H9 (cell line): ENCODE data around the gene CCSER1. TPM values are rescaled to one million over a fixed set of nuclear protein-coding genes. Genes with fewer than 3 reads are reported as not detected.

ENCODE experiments used
- DNase-seq: peaks from one replicate; pipeline ENCODE4 v3.0.0-alpha.2; 2017
- H2AFZ ChIP-seq: one replicate; pipeline ENCODE4 v1.6.1; 2013; ENCODE audit warnings: mild to moderate bottlenecking, low read length, control low read depth, moderate library complexity
- H2AK5ac ChIP-seq: 2 replicates; pipeline ENCODE4 v1.6.1; 2013; ENCODE audit warnings: low read length, control low read depth, mixed read lengths; ENCODE audit not compliant: insufficient read length
- H2BK120ac ChIP-seq: one replicate; pipeline ENCODE4 v1.6.1; 2013; ENCODE audit warnings: low read depth, mild to moderate bottlenecking, low read length, control low read depth, inconsistent platforms; ENCODE audit not compliant: poor library complexity, severe bottlenecking
- H2BK12ac ChIP-seq: 2 replicates; pipeline ENCODE4 v1.6.1; 2013; ENCODE audit warnings: low read length, control low read depth, mixed read lengths, low read depth; ENCODE audit not compliant: insufficient read length
- H2BK15ac ChIP-seq: 2 replicates; pipeline ENCODE4 v1.6.1; 2013; ENCODE audit warnings: low read depth, low read length, control low read depth
- H2BK20ac ChIP-seq: one replicate; pipeline ENCODE4 v1.6.1; 2013; ENCODE audit warnings: low read depth, mild to moderate bottlenecking, low read length, control low read depth, inconsistent platforms; ENCODE audit not compliant: poor library complexity, severe bottlenecking
- H2BK5ac ChIP-seq: 2 replicates; pipeline ENCODE4 v1.6.1; 2013; ENCODE audit warnings: low read length, control low read depth, mixed read lengths; ENCODE audit not compliant: insufficient read length
- H3K14ac ChIP-seq: 2 replicates; pipeline ENCODE4 v1.6.1; 2013; ENCODE audit warnings: low read length, control low read depth; ENCODE audit not compliant: insufficient read depth
- H3K18ac ChIP-seq: 2 replicates; pipeline ENCODE4 v1.6.1; 2013; ENCODE audit warnings: low read depth, mild to moderate bottlenecking, mixed read lengths, low read length, control low read depth; ENCODE audit not compliant: insufficient read length
- H3K23ac ChIP-seq: 2 replicates; pipeline ENCODE4 v1.6.1; 2013; ENCODE audit warnings: low read length, control low read depth, mixed read lengths, low read depth; ENCODE audit not compliant: insufficient read length
- H3K23me2 ChIP-seq: 2 replicates; pipeline ENCODE4 v1.6.1; 2013; ENCODE audit warnings: low read depth, mild to moderate bottlenecking, mixed read lengths, low read length, control low read depth; ENCODE audit not compliant: insufficient read length, poor library complexity, severe bottlenecking
- H3K27ac ChIP-seq: 2 replicates; pipeline ENCODE4 v1.5.1; 2013; ENCODE audit warnings: low read length, control low read depth, mixed read lengths, low read depth; ENCODE audit not compliant: insufficient read length
- H3K27me3 ChIP-seq: 2 replicates; pipeline ENCODE4 v1.6.1; 2013; ENCODE audit warnings: low read length, control low read depth, inconsistent platforms; ENCODE audit not compliant: insufficient read depth
- H3K4ac ChIP-seq: 2 replicates; pipeline ENCODE4 v1.6.1; 2013; ENCODE audit warnings: low read depth, mild to moderate bottlenecking, control low read depth, inconsistent platforms, low read length, moderate library complexity
- H3K4me1 ChIP-seq: 2 replicates; pipeline ENCODE4 v1.6.1; 2013; ENCODE audit warnings: low read length, control low read depth, inconsistent platforms; ENCODE audit not compliant: insufficient read depth
- H3K4me2 ChIP-seq: 2 replicates; pipeline ENCODE4 v1.6.1; 2013; ENCODE audit warnings: low read length, control low read depth, mixed read lengths; ENCODE audit not compliant: insufficient read length, insufficient read depth
- H3K56ac ChIP-seq: 2 replicates; pipeline ENCODE4 v1.6.1; 2013; ENCODE audit warnings: low read depth, mild to moderate bottlenecking, mixed read lengths, low read length, control low read depth; ENCODE audit not compliant: insufficient read length
- H3K79me1 ChIP-seq: 2 replicates; pipeline ENCODE4 v1.6.1; 2013; ENCODE audit warnings: low read depth, mild to moderate bottlenecking, moderate library complexity, low read length, control low read depth, inconsistent platforms; ENCODE audit not compliant: insufficient read depth, poor library complexity, severe bottlenecking
- H3K79me2 ChIP-seq: 2 replicates; pipeline ENCODE4 v1.6.1; 2013; ENCODE audit warnings: low read length, control low read depth, inconsistent platforms; ENCODE audit not compliant: insufficient read depth
- H3K9ac ChIP-seq: 2 replicates; pipeline ENCODE4 v1.6.1; 2013; ENCODE audit warnings: low read length, control low read depth, mixed read lengths; ENCODE audit not compliant: insufficient read length; ENCODE audit errors: extremely low read depth
- H3K9me3 ChIP-seq: one replicate; pipeline ENCODE4 v1.6.1; 2013; ENCODE audit warnings: low read depth, low read length, inconsistent platforms; ENCODE audit not compliant: control insufficient read depth
- H3T11ph ChIP-seq: one replicate; pipeline ENCODE4 v1.6.1; 2013; ENCODE audit warnings: mild to moderate bottlenecking, low read length, control low read depth, inconsistent platforms
- H4K20me1 ChIP-seq: one replicate; pipeline ENCODE4 v1.6.1; 2013; ENCODE audit not compliant: control insufficient read depth, insufficient read length, insufficient read depth
- H4K5ac ChIP-seq: 2 replicates; pipeline ENCODE4 v1.6.1; 2013; ENCODE audit warnings: low read depth, mild to moderate bottlenecking, mixed read lengths, low read length, control low read depth; ENCODE audit not compliant: insufficient read length
- H4K8ac ChIP-seq: replicated peaks from 2 replicates; pipeline ENCODE4 v1.6.1; 2013; ENCODE audit warnings: low read length, control low read depth, mixed read lengths, low read depth; ENCODE audit not compliant: insufficient read length
- H4K91ac ChIP-seq: 2 replicates; pipeline ENCODE4 v1.6.1; 2013; ENCODE audit warnings: low read depth, mild to moderate bottlenecking, moderate library complexity, mixed read lengths, low read length, control low read depth; ENCODE audit not compliant: insufficient read length
- H3K27ac Mint-ChIP-seq, 3 experiments: 2 replicates in 2 of 3; 3 replicates in 1 of 3; pipeline ENCODE4 v1.8.0; 2020 to 2021; ENCODE audit warnings: mixed read lengths in 3 of 3, mild to moderate bottlenecking in 1 of 3, moderate library complexity in 1 of 3
- H3K27me3 Mint-ChIP-seq: 2 replicates; pipeline ENCODE4 v1.8.0; 2021; ENCODE audit warnings: low read depth, mild to moderate bottlenecking, moderate library complexity, mixed read lengths
- H3K36me3 Mint-ChIP-seq, 3 experiments: 2 replicates in 2 of 3; 3 replicates in 1 of 3; pipeline ENCODE4 v1.8.0; 2020 to 2021; ENCODE audit warnings: low read depth in 3 of 3, mixed read lengths in 3 of 3; ENCODE audit not compliant: insufficient read depth in 1 of 3
- H3K4me1 Mint-ChIP-seq, 2 experiments: 2 replicates each; pipeline ENCODE4 v1.8.0; 2020; ENCODE audit warnings: mixed read lengths in 2 of 2
- H3K4me3 Mint-ChIP-seq, 2 experiments: 2 replicates in 1 of 2; 3 replicates in 1 of 2; pipeline ENCODE4 v1.8.0; 2020 to 2021; ENCODE audit warnings: mild to moderate bottlenecking in 2 of 2, mixed read lengths in 2 of 2, moderate library complexity in 1 of 2
- H3K9me3 Mint-ChIP-seq, 2 experiments: 2 replicates in 1 of 2; 3 replicates in 1 of 2; pipeline ENCODE4 v1.8.0; 2020; ENCODE audit warnings: mild to moderate bottlenecking in 2 of 2, mixed read lengths in 2 of 2, moderate library complexity in 1 of 2
- WGBS: extraction: QIAGEN DNeasy Blood & Tissue Kit; methylation state at CpG from one replicate; pipeline ENCODE4 v1.1.7; 2013; ENCODE audit warnings: missing lambda C conversion rate, low lambda C conversion rate, mixed read lengths; ENCODE audit not compliant: insufficient read length; ENCODE audit errors: extremely low coverage; 5-methylcytosine and 5-hydroxymethylcytosine counted together
- total RNA-seq: library from RNA; stranded (reverse); gene quantifications from 2 replicates; pipeline ENCODE4 v1.2.1, GENCODE V29; 2021
- TF ChIP-seq, protein P1 (sequence below): fragments of 200-600 bp; sonication (generic); conservative IDR thresholded peaks from 3 replicates; pipeline ENCODE4 v1.8.0; 2021; ENCODE audit warnings: antibody characterized with exemption, mild to moderate bottlenecking

Gene CCSER1
- total RNA-seq, 1 experiment from 2014 or later: 0.37 TPM

DNA sequence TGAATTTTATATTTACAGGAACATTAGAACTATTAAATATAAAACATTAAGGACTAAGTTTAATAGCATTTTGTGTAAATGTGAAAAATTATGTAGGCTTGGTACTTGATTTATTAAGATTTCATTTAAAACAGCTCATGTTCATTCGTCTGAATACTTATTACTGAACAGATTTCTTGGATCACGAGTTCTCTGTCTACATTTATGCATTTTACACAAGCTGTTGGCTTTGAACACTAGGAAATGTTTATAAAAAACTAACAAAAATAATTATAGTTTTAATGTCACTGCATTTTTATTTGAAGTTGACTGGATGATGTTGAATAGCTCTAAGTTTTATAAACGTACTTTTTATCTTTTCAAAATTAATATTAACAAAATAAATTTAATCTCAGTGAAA, 888.7 kb downstream of the CCSER1 start:
- Mint-ChIP-seq H3K27me3 (no peaks in the 10 kb centered on the region), H3K36me3 (no peaks in the 10 kb centered on the region), H3K4me1 (peaks cover 17 to 20% of the 10 kb centered on the region in 2 experiments), H3K9me3 (no peaks in the 10 kb centered on the region), H3K27ac (no peak overlapping the region), H3K4me3 (no peak overlapping the region)
- H2BK15ac ChIP-seq: no peak overlapping the region
- H3K4ac ChIP-seq: no peak overlapping the region
- no peak overlapping the region for H3K23ac ChIP-seq
- no peak overlapping the region for H2AK5ac ChIP-seq
- WGBS: no CpG with 5 or more reads among the region's 3 CpGs
- no peak overlapping the region for H3K14ac ChIP-seq
- no peak overlapping the region for H3K4me2 ChIP-seq
- TF ChIP-seq, protein P1, sequence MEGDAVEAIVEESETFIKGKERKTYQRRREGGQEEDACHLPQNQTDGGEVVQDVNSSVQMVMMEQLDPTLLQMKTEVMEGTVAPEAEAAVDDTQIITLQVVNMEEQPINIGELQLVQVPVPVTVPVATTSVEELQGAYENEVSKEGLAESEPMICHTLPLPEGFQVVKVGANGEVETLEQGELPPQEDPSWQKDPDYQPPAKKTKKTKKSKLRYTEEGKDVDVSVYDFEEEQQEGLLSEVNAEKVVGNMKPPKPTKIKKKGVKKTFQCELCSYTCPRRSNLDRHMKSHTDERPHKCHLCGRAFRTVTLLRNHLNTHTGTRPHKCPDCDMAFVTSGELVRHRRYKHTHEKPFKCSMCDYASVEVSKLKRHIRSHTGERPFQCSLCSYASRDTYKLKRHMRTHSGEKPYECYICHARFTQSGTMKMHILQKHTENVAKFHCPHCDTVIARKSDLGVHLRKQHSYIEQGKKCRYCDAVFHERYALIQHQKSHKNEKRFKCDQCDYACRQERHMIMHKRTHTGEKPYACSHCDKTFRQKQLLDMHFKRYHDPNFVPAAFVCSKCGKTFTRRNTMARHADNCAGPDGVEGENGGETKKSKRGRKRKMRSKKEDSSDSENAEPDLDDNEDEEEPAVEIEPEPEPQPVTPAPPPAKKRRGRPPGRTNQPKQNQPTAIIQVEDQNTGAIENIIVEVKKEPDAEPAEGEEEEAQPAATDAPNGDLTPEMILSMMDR: no peak
- no peaks in the 10 kb centered on the region for H3K4me1 ChIP-seq
- no peak overlapping the region for H3K18ac ChIP-seq
- no peak overlapping the region for H3K27ac ChIP-seq
- no peaks in the 10 kb centered on the region for H3K79me1 ChIP-seq
- no peak overlapping the region for H2BK5ac ChIP-seq
- H2AFZ ChIP-seq: no peak overlapping the region
- no peaks in the 10 kb centered on the region for H3K79me2 ChIP-seq
- H2BK120ac ChIP-seq: no peak overlapping the region
- no peak overlapping the region for H3T11ph ChIP-seq
- H3K56ac ChIP-seq: no peak overlapping the region
- no peak overlapping the region for H4K5ac ChIP-seq
- no peak overlapping the region for H3K9ac ChIP-seq
- H3K23me2 ChIP-seq: no peaks in the 10 kb centered on the region
- H3K9me3 ChIP-seq: no peaks in the 10 kb centered on the region
- DNase-seq: no peak
- H2BK20ac ChIP-seq: no peak overlapping the region
- H3K27me3 ChIP-seq: no peaks in the 10 kb centered on the region
- H4K8ac ChIP-seq: no peak overlapping the region
- no peak overlapping the region for H4K91ac ChIP-seq
- H4K20me1 ChIP-seq: no peaks in the 10 kb centered on the region
- no peak overlapping the region for H2BK12ac ChIP-seq
